ENCODE results near the gene PRM1.

Gene PRM1

GRCh38 chr16:11270602-11271162 is 10.4 kb downstream of the PRM1 start:
- no peak for DNase-seq (ENCODE audit: low read depth)

GRCh38 chr16:11268921-11269375 is 12.2 kb downstream of the PRM1 start, which contains the start of gene TNP2:
Gene TNP2, minus strand, starts transcription at chr16:11269325. Its CDS starts 63 bp downstream, at chr16:11269262.
- DNase-seq (ENCODE audit: low read depth), result no peak
- TF ChIP-seq, protein P1, sequence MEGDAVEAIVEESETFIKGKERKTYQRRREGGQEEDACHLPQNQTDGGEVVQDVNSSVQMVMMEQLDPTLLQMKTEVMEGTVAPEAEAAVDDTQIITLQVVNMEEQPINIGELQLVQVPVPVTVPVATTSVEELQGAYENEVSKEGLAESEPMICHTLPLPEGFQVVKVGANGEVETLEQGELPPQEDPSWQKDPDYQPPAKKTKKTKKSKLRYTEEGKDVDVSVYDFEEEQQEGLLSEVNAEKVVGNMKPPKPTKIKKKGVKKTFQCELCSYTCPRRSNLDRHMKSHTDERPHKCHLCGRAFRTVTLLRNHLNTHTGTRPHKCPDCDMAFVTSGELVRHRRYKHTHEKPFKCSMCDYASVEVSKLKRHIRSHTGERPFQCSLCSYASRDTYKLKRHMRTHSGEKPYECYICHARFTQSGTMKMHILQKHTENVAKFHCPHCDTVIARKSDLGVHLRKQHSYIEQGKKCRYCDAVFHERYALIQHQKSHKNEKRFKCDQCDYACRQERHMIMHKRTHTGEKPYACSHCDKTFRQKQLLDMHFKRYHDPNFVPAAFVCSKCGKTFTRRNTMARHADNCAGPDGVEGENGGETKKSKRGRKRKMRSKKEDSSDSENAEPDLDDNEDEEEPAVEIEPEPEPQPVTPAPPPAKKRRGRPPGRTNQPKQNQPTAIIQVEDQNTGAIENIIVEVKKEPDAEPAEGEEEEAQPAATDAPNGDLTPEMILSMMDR (IDR thresholded peaks at IDR 0.05; ENCODE audit: insufficient read depth, low read depth, low read length, missing control alignments), result no peak
- H3K4me3 ChIP-seq (ENCODE audit: low read length), result no peak within 1 kb of the TSS

More at GRCh38 chr16:11270602-11271162, 10.4 kb downstream of the PRM1 start:
- H3K4me3 ChIP-seq (ENCODE audit: low read length), result no peak overlapping the region
- TF ChIP-seq, protein P1 (IDR thresholded peaks at IDR 0.05; ENCODE audit: insufficient read depth, low read depth, low read length, missing control alignments), result no peak

DNA sequence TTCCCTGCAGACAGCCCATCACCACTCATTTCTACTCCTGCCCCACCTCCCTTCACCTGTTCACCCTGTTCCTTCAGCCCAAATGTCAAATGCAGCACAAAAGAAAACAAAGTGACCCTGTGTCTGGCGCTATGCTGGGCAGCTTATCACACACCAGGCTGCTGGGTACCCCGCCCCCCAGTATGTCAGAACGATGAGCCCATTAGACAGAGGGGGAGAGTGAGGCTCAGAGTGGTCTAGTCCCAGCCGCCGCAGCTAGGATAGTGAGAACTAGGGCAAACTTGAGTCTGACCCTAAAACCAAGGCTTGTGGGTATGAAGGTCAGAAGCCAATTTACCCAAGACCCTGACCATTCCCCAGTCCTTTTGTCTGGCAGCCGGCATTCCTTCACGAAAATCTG is 16.0 kb downstream of the PRM1 start:
- H3K4me3 ChIP-seq (ENCODE audit: low read length), result no peak overlapping the region
- TF ChIP-seq, protein P1 (IDR thresholded peaks at IDR 0.05; ENCODE audit: insufficient read depth, low read depth, low read length, missing control alignments), result no peak
- DNase-seq (ENCODE audit: low read depth), result no peak

DNA sequence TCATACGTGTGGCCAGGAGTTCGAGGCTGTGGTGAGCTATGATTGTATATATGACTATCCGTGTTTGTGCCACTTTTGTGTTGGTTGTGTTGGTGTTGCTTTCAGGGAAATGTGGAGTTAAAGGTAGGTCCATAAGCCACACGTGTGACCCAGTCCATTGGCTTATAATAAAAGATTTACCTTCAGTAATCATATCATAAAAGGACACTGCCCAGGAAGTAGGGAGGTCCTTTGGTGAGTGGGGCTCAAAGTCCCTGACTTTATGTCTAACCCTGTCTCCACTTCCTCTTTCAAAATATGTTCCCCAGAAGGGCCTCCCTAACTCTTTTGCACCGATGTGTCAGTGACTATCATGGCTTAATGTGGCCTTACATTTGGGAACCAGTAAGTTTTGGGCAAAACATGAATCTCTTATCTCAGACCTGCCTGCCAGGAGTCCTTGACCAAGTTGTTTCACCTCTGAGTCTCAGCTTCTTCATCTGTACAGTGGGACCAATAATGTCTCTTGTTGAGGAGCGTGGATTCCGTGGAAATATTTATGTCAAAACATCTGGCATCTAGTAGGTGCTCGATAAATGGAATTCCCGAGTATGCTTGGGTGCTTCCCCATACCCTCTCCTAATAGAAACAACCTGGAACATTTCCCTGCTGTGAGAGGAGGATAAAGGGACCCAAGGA is 16.8 kb downstream of the PRM1 start:
- no peak for DNase-seq (ENCODE audit: low read depth)
- TF ChIP-seq, protein P1 (IDR thresholded peaks at IDR 0.05; ENCODE audit: insufficient read depth, low read depth, low read length, missing control alignments), result no peak
- H3K4me3 ChIP-seq (ENCODE audit: low read length), result no peak overlapping the region

GRCh38 chr16:11263737-11264136 is 17.4 kb downstream of the PRM1 start:
- TF ChIP-seq, protein P1 (IDR thresholded peaks at IDR 0.05; ENCODE audit: insufficient read depth, low read depth, low read length, missing control alignments), result no peak
- H3K4me3 ChIP-seq (ENCODE audit: low read length), result no peak overlapping the region
- DNase-seq (ENCODE audit: low read depth), result no peak

DNA sequence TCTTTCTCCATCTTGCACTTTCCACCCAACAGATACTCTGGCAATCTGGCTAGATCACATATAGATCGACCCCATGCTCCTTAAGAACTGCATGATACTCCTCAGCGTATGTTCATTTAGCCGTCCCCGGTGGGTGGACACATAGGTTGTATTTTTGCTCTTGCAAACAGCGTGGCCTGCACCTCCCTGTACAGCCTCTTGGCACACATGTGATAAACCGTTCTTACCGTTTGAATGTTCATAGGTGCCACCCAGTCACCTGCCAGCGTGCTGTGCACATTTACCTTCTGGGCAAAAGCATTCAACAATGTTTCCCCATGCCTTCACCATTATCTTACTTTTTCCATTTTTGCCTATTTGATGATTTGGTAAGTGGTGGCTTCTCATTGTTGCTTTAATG is 18.2 kb downstream of the PRM1 start:
- no peak for DNase-seq (ENCODE audit: low read depth)
- no peak overlapping the region for H3K4me3 ChIP-seq (ENCODE audit: low read length)
- TF ChIP-seq, protein P1 (IDR thresholded peaks at IDR 0.05; ENCODE audit: insufficient read depth, low read depth, low read length, missing control alignments), result no peak

Measured in epithelial cell of esophagus (primary cell).